CD4-positive, alpha-beta T cell (primary cell): ENCODE data around the gene PBX1. TPM values are rescaled to one million over a fixed set of nuclear protein-coding genes. Genes with fewer than 3 reads are reported as not detected.

Experiments used
- ATAC-seq: fragments of 200-7000 bp; cut with Tn5 transposase; one replicate; pipeline ENCODE4 v1.10.0; 2022; ENCODE audit warnings: mild to moderate bottlenecking; ENCODE audit not compliant: poor library complexity
- CTCF ChIA-PET: fragments of 350-600 bp; sonication (Branson Sonifier 250); formaldehyde crosslinking; loops from one replicate; lab custom pipeline; 2021; ENCODE audit warnings: antibody characterized with exemption, inconsistent platforms; lab: Charles Lee
- POLR2A ChIA-PET: fragments of 350-600 bp; sonication (Branson Sonifier 250); formaldehyde crosslinking; loops from one replicate; lab custom pipeline; 2021; ENCODE audit warnings: antibody characterized with exemption, inconsistent platforms; lab: Charles Lee
- DNase-seq, 14 experiments: peaks; one replicate each; pipeline ENCODE4 v3.0.0-alpha.2; 2013 to 2020; ENCODE audit warnings: mixed read lengths in 2 of 14
- H3K27ac ChIP-seq, 2 donors: one replicate each; pipeline versions ENCODE4 v1.5.1 to v1.7.0; 2013; ENCODE audit warnings: low read length in 2 of 2, low read depth in 1 of 2, mild to moderate bottlenecking in 1 of 2
- H3K27me3 ChIP-seq, 2 experiments: 1 replicate in 1 of 2; 2 replicates in 1 of 2; pipeline versions ENCODE4 v1.6.1 to v1.7.0; 2013; ENCODE audit warnings: low read length in 2 of 2, control low read depth in 1 of 2, mild to moderate bottlenecking in 1 of 2, moderate library complexity in 1 of 2; ENCODE audit not compliant: insufficient read depth in 2 of 2, control insufficient read depth in 1 of 2
- H3K36me3 ChIP-seq: one replicate; pipeline ENCODE4 v1.6.1; 2013; ENCODE audit warnings: low read length, control low read depth; ENCODE audit not compliant: insufficient read depth
- H3K4me1 ChIP-seq: one replicate; pipeline ENCODE4 v1.6.1; 2013; ENCODE audit warnings: low read length, control low read depth; ENCODE audit not compliant: insufficient read depth
- H3K4me3 ChIP-seq: one replicate; pipeline ENCODE4 v1.5.1; 2013; ENCODE audit warnings: mild to moderate bottlenecking, low read length, moderate library complexity
- H3K9me3 ChIP-seq, 2 experiments: 1 replicate in 1 of 2; 2 replicates in 1 of 2; pipeline versions ENCODE4 v1.6.1 to v1.7.0; 2013; ENCODE audit warnings: low read length in 2 of 2, mild to moderate bottlenecking in 2 of 2, control low read depth in 1 of 2, moderate library complexity in 1 of 2; ENCODE audit not compliant: control insufficient read depth in 1 of 2, insufficient read depth in 1 of 2
- H3K27ac Mint-ChIP-seq: one replicate; pipeline ENCODE4 v1.8.0; 2020; ENCODE audit warnings: mixed read lengths
- H3K27me3 Mint-ChIP-seq: one replicate; pipeline ENCODE4 v1.8.0; 2021; ENCODE audit warnings: mixed read lengths
- H3K36me3 Mint-ChIP-seq: one replicate; pipeline ENCODE4 v1.8.0; 2021; ENCODE audit warnings: low read depth, mixed read lengths
- H3K4me1 Mint-ChIP-seq: one replicate; pipeline ENCODE4 v1.8.0; 2021; ENCODE audit warnings: low read depth, mixed read lengths
- H3K4me3 Mint-ChIP-seq: one replicate; pipeline ENCODE4 v1.8.0; 2020; ENCODE audit warnings: mild to moderate bottlenecking, mixed read lengths
- H3K9me3 Mint-ChIP-seq: one replicate; pipeline ENCODE4 v1.8.0; 2020; ENCODE audit warnings: mixed read lengths
- intact Hi-C, 2 experiments: fragments of 100-400 bp; cut with DNase I in 1 of 2; cut with micrococcal nuclease in 1 of 2; formaldehyde crosslinking; loops; one replicate each; pipeline versions ENCODE4 v1.15.1 to v1.9.0; 2023 to 2025; cut with DNase I, micrococcal nuclease
- total RNA-seq, 174 experiments: library from RNA in 2 of 174; stranded (reverse) in 2 of 174; gene quantifications; one replicate each; pipeline ENCODE4 v1.2.3 and lab custom pipeline; 2021 to 2026
- TF ChIP-seq, protein P1 (sequence below): fragments of 200-600 bp; IDR thresholded peaks from one replicate; pipeline ENCODE4 v1.8.0; 2022; ENCODE audit warnings: antibody characterized with exemption, mild to moderate bottlenecking

The PBX1 gene
- total RNA-seq, 2 experiments from 2014 or later, result 0.64 to 0.96 TPM

DNA sequence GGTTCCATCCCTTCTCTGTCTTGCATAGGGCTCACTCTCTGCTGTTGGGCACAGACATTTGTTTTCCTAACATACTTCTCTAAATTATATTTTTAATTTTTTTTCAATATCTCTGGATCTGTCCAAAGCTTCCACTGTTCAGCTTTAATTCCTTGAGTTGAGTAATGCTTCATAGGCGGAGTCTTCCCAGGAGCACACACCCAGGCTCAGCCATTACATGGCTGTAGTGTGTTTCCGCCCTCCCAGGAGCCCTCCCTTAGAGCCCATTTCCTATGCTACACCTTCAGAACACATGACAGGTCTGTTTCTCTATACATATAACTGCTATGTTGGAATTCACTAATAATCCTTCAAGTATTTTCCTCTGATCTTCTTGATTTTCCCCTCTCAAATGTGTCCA, 297.4 kb downstream of the PBX1 start:
- CTCF ChIA-PET, result no interaction called here
- POLR2A ChIA-PET, result no interaction called here
- no peaks in the 10 kb centered on the region for H3K4me1 ChIP-seq
- H3K4me3 ChIP-seq, result no peak overlapping the region
- Mint-ChIP-seq H3K27me3 (peaks cover 7% of the 10 kb centered on the region), H3K4me3 (no peak overlapping the region), H3K4me1 (no peaks in the 10 kb centered on the region), H3K9me3 (no peaks in the 10 kb centered on the region), H3K36me3 (no peaks in the 10 kb centered on the region), H3K27ac (no peak overlapping the region)
- ATAC-seq (no peak), DNase-seq (no peak)
- peaks cover 0 to 3% of the 10 kb centered on the region in 2 experiments for H3K9me3 ChIP-seq
- H3K27ac ChIP-seq, result no peak overlapping the region
- H3K27me3 ChIP-seq, result no peaks in the 10 kb centered on the region
- TF ChIP-seq, protein P1, sequence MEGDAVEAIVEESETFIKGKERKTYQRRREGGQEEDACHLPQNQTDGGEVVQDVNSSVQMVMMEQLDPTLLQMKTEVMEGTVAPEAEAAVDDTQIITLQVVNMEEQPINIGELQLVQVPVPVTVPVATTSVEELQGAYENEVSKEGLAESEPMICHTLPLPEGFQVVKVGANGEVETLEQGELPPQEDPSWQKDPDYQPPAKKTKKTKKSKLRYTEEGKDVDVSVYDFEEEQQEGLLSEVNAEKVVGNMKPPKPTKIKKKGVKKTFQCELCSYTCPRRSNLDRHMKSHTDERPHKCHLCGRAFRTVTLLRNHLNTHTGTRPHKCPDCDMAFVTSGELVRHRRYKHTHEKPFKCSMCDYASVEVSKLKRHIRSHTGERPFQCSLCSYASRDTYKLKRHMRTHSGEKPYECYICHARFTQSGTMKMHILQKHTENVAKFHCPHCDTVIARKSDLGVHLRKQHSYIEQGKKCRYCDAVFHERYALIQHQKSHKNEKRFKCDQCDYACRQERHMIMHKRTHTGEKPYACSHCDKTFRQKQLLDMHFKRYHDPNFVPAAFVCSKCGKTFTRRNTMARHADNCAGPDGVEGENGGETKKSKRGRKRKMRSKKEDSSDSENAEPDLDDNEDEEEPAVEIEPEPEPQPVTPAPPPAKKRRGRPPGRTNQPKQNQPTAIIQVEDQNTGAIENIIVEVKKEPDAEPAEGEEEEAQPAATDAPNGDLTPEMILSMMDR, result no peak
- H3K36me3 ChIP-seq, result no peaks in the 10 kb centered on the region
- intact Hi-C loops, result no loop called here

DNA sequence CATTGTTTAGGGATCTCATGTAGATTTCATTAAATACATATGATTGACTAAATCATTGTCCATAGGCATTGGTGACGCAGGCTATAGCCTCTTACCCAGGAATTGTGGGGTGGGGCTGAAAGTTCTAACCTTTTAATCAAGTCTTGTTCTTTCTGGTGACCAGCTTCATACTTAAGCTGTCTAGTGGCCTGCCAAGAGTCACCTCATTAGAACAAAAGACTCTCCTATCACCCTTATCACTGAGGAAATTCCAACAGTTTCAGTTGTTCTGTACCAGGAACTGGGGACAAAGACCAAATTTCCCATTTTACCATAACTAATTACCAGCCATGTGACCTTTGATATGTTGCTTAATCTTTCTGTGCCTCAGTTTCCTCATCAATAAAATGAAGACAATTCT, 298.5 kb downstream of the PBX1 start:
- Mint-ChIP-seq H3K4me1 (no peaks in the 10 kb centered on the region), H3K27me3 (peaks cover 7% of the 10 kb centered on the region), H3K36me3 (no peaks in the 10 kb centered on the region), H3K4me3 (no peak overlapping the region), H3K9me3 (no peaks in the 10 kb centered on the region), H3K27ac (no peak overlapping the region)
- H3K36me3 ChIP-seq, result no peaks in the 10 kb centered on the region
- no peak overlapping the region for H3K27ac ChIP-seq
- TF ChIP-seq, protein P1, result no peak
- DNase-seq (no peak), ATAC-seq (no peak)
- ChIA-PET CTCF (no interaction called here), POLR2A (no interaction called here)
- intact Hi-C loops, result no loop called here
- no peaks in the 10 kb centered on the region for H3K27me3 ChIP-seq
- no peak overlapping the region for H3K4me3 ChIP-seq
- peaks cover 0 to 3% of the 10 kb centered on the region in 2 experiments for H3K9me3 ChIP-seq
- no peaks in the 10 kb centered on the region for H3K4me1 ChIP-seq

DNA sequence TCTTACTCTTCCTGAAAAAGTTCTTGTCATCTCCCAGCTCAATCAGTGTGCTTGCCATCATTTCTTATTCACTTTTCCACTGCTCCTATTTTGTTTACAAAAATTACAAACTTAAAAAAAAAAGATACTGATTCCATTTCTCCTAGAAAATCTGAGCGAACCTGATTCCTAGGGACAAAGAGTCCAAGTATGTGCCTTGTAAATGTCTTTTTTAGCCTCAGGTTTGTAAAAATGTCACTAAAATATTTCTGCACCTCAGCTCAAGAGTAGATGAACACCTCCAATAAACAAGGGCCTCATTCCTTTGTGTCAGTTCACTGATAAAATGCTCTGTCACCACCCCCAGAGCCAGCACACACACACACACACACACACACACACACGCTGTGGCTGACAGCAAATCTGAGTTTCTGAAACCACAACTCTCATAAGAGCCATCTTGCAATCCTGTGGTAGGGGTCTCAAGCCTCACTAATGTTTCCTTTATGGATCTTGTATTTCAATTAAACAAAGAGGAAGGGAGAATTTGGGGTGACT, 299.2 kb downstream of the PBX1 start:
- Mint-ChIP-seq H3K27ac (no peak overlapping the region), H3K4me1 (no peaks in the 10 kb centered on the region), H3K36me3 (no peaks in the 10 kb centered on the region), H3K27me3 (peaks cover 5% of the 10 kb centered on the region), H3K4me3 (no peak overlapping the region), H3K9me3 (no peaks in the 10 kb centered on the region)
- H3K9me3 ChIP-seq, result peaks cover 0 to 3% of the 10 kb centered on the region in 2 experiments
- H3K27ac ChIP-seq, result no peak overlapping the region
- H3K4me1 ChIP-seq, result no peaks in the 10 kb centered on the region
- intact Hi-C loops, result no loop called here
- TF ChIP-seq, protein P1, result no peak
- H3K27me3 ChIP-seq, result no peaks in the 10 kb centered on the region
- CTCF ChIA-PET, result no interaction called here
- H3K36me3 ChIP-seq, result no peaks in the 10 kb centered on the region
- POLR2A ChIA-PET, result no interaction called here
- no peak overlapping the region for H3K4me3 ChIP-seq
- no peak for ATAC-seq
- no peak for DNase-seq
